Measurements from ENCODE around the gene CACNA2D2.

GRCh38 chr3:50478051-50478450 lies 25.4 kb downstream of the CACNA2D2 start:
- TF ChIP-seq CTCF (IDR thresholded peaks at IDR 0.05; ENCODE audit: low read length) (no peak), EZH2 (IDR thresholded peaks at IDR 0.05; ENCODE audit: borderline replicate concordance, low read length) (no peak)

Data from OCI-LY1 (cell line).